NCI-H226 (cell line): ENCODE results near the gene ADCY5.

Experiments used
- DNase-seq: peaks from one replicate; pipeline ENCODE4 v3.0.0-alpha.2; 2015

The ADCY5 gene

GRCh38 chr3:123296836-123297626 lies 151.9 kb downstream of the ADCY5 start:
- no peak for DNase-seq

GRCh38 chr3:123296261-123296660 lies 152.6 kb downstream of the ADCY5 start:
- no peak for DNase-seq

DNA sequence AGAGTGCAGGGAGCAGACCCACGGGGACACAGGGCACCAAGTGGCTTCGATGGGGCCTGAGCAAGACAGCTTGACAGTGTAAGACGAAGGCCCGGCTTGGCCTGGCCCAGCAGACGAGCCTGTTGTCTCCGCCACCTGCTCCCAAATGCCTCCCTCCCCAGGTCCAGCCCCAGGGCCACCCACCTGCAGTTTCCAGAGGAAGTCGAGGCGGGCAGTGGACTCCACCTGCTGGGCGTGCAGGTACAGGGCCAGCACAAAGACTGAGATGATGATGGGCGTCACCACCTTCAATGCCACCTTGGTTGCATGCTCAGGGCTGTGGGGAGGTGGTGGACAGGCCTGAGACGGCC lies 153.0 kb downstream of the ADCY5 start:
- no peak for DNase-seq

DNA sequence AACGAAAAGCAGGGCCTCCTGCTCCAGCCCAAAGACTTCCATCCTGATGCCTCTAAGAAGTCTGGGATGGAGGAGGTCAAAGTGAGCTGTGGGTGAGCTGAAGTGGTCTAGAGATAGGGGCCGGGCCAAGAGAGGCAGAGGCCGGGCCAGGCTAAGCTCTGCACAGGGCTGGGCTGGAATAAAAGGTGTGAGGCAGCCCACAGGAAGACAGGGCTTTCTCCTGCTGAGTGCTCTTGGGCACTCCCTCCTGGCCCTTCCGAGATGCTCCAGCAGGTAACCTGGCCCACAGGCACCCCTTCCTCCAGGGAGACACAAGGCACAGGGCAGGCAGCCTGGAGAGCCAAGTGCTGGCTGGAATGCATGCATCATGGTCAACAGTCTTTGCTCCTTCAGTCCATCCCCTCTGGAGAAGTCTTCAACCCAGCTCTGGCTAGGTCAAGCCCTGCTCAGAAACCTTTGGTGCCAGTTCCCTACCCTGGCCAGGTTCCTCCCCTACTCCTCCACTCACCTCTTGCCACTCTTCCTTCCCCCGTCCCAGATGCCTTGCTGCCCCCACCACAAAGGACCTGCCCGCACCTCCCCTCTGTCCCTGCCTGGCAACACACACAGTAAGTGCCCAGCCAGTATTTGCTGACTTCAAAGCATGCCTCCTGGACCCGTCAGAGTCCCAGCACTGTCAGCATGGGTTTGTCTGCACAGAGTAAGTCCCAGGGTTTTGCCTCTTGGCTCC lies 153.6 kb downstream of the ADCY5 start:
- no peak for DNase-seq

- DNase-seq = no peak
Observed at GRCh38 chr3:123294296-123294938, 154.5 kb downstream of the ADCY5 start.

DNA sequence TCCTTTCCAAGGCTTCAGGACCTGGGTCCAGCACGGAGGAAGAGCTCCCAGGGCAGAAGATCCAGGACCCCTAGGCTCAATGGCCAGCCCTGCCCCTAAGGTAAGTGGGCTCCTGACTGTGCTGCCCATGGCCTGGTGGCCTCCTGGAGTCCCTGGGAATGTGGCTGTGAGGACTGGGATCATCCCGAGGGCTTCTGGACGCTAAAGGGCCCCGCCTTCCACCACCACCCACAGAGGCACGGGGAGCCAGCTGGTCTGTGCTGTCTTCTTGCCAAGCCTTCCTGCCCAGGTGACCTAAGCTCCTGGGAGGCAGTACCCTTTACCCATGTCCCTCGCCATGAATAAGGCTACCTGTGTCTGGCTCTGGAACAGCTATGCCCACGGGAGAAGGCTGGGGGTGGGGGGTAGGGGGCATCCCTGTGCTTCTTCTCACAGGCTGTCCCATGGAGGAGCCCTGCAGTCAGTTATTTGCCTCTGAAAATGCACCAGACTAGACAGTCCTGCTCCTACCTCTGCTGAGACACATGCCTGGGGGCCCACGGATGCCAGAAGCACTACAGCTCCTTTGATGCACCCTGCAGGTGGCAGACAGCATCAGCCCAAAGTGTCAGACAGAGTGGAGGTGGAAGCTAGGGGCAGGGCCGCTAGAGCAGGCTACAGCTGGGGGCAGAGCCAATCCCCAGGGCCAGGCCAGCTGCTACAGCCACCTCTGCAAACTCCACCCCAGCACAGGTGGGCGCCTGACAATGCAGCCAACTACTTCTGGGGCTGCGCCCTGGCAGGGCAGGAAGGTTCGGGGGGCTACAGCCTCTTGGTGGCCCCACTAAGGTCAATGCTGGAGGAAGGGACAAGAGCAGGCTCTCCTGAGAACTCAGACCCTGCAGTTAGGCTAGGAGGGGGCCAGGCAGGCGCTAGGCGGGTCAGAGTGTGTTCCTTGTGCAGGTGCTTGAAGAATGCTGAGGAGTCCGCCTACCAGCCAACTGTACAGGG lies 156.3 kb downstream of the ADCY5 start:
- no peak for DNase-seq

DNA sequence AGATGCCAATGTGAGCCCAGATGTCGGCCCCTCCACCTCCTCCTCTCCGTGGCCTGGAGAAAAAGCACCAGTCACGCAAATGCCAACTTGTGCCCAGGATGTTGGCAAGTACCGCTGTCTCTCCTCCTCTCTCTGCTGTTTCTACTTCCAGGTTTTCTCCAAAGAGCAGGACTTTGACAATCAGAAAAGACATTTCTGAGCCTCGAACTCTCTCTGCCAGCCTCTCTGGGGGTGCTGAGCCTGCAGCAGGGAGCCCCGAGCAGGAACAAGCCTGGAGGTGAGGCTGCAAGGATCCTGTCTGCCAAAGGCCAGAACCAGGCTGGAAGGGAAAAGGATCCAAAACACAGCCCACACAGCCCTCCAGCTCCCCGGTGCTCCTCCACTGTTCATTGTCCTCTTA lies 157.5 kb downstream of the ADCY5 start:
- DNase-seq = no peak

DNA sequence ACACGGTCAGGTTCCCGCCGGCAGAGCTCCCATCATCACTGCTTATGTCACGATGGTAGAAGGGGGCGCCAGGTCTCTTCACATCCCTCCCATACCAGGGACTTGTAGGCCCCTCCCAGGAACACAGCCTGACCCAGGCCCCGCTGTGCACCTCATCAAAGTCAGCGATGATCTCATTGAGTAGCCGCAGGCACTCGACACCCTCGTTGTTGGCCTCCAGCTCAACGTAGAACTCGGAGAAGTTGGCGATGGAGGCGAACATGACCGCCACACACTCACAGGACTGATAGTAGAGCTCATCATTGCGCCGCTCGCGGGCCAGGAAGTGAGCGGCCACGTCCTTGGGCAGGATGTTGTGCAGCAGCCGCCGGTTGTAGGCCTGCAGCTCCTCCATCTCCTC lies 157.9 kb downstream of the ADCY5 start:
- no peak for DNase-seq

GRCh38 chr3:123290107-123290930 lies 158.6 kb downstream of the ADCY5 start:
- no peak for DNase-seq

GRCh38 chr3:123289391-123290106 lies 159.3 kb downstream of the ADCY5 start:
- no peak for DNase-seq

DNA sequence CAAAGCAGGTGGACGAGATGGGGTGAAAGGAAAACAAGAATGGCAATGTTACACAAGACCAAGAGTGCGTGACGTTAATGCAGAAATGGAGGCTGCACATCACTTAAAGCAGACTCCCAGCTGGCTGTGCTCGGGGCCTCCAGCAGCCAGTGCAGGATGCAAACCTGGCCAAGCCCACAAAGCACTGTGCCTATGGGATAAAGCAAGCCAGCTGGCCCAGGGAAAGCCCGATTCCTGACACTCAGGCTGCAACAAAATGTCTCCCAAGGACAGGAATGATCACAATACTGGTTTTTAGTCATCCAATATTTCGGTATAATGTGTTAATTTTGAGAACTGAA lies 161.0 kb downstream of the ADCY5 start:
- no peak for DNase-seq

DNA sequence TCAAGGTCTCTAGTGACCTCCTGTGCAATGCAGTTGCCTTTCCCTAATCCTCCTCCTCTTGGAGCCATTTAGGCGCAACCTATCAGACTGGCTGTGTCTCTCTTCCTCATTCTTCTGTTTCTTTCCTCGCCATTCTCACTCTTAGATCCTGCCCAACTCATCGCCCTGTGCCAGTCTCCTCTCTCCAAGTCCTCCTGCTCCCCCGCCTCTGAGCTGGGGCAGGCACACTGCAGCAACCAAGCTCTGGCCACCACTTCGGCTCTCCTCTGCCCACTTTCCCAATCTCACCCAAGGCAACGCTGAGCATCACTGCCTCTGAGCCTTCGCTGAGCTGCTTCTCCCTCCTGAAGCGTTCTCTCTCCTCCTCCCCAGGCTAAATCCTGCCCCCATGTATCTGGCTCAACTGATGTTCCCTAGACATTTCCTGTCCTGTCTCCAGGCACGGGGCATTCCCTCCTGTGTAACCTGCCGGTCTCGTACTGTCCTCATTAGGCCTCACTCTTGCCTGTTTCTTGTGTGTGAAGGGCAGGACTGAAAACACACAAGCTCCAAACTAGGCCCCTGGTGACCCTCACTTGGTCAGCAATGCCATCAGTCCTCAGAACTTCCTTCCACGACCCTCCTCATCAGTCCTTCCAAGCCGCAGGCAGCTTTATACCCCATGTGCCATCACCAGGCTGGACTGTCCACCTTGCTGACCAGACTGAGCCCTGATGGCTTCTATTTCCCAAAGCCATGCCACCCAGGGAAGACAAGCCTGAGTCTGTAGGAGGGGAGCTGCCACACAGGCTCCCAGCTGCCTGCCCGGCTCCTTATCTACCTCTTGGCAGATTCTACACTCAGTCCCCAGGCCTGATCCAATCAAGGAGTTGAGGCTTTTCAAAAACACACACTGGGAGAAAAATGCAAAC lies 161.6 kb downstream of the ADCY5 start:
- no peak for DNase-seq

- DNase-seq = peak; percentile 48
Observed at GRCh38 chr3:123286308-123287023, 162.4 kb downstream of the ADCY5 start.

GRCh38 chr3:123285931-123286307 lies 163.0 kb downstream of the ADCY5 start:
- no peak for DNase-seq

DNA sequence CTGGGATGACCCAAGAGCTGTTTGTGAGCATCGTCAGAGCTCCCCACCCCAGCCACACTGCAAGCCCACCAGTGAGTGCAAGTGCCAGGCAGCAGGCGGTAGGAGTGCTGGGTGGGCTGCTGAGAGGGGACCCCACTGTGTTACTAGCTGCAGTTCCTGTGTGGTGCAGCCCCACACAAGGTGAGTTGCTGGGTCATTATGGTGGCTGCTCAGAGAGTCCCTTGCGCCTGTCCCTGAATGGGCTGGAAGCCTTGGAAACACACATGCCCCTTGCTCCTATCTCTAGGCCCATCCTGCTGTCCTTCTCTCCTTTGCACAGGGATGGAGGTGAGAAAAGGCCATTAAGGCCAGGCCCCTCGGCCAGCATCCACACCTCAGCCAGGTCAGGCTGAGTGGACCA lies 163.4 kb downstream of the ADCY5 start:
- no peak for DNase-seq

GRCh38 chr3:123285066-123285465 lies 163.8 kb downstream of the ADCY5 start:
- no peak for DNase-seq

- no peak for DNase-seq
Observed at GRCh38 chr3:123284399-123285010, 164.4 kb downstream of the ADCY5 start.

DNA sequence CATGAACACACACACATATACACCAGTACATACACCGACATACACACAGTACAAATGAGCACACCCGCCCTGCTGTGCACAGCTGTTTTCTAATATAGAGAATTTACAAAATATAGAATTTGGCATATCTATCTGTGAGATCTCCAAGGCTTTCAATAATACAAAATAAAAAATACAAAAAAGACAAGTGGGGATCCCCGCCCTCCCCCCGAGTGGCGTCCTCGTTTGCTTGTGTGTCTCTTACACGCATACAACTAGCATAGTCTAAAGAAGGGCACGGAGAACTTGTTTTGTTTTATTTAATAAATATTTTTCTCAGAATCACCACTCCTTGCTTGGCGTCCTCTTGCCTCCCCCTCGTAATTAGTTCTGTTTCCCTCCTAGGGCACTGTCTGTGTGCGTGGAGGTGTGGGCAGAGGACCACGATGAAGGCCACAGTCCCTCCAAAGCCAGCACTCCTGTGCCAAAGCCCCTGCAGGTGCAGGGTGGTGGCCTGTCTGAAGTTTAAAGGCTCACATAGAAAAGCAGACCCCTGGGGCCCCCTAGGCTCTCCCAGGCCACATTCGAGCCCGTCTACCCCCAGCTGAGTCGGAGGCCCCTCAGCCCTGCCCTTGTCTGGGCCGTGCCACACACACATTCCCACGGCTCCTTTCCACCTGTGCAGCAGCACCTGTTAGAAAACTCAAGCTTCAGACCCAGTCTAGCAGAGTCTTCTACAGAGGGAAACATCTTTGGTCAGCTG lies 165.1 kb downstream of the ADCY5 start:
- DNase-seq = no peak
